Measurements from ENCODE around the gene NCOA7. TPM values are rescaled to one million over a fixed set of nuclear protein-coding genes. Genes with fewer than 3 reads are reported as not detected.

NCOA7 gene
- total RNA-seq, 2 donors from 2014 or later: 26.5 to 30.0 TPM

- no peak overlapping the region for H3K4me3 ChIP-seq
- 82 to 86% methylated on average over 3 of the region's 3 CpGs for WGBS, 2 donors
- no peaks in the 10 kb centered on the region for H3K27me3 ChIP-seq
- no peaks in the 10 kb centered on the region for H3K9me3 ChIP-seq
- TF ChIP-seq, protein P1, sequence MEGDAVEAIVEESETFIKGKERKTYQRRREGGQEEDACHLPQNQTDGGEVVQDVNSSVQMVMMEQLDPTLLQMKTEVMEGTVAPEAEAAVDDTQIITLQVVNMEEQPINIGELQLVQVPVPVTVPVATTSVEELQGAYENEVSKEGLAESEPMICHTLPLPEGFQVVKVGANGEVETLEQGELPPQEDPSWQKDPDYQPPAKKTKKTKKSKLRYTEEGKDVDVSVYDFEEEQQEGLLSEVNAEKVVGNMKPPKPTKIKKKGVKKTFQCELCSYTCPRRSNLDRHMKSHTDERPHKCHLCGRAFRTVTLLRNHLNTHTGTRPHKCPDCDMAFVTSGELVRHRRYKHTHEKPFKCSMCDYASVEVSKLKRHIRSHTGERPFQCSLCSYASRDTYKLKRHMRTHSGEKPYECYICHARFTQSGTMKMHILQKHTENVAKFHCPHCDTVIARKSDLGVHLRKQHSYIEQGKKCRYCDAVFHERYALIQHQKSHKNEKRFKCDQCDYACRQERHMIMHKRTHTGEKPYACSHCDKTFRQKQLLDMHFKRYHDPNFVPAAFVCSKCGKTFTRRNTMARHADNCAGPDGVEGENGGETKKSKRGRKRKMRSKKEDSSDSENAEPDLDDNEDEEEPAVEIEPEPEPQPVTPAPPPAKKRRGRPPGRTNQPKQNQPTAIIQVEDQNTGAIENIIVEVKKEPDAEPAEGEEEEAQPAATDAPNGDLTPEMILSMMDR (IDR thresholded peaks at IDR 0.05): no peak
- TF ChIP-seq POLR2A (IDR thresholded peaks at IDR 0.05): no peak
- H3K36me3 ChIP-seq (replicated peaks in 1 of 2; ENCODE audit: insufficient read depth in 1 of 2, low read depth in 2 of 2): no peaks in the 10 kb centered on the region
- H3K27ac ChIP-seq: no peak overlapping the region
- intact Hi-C loops (cut with DNase I): loop anchor here (10.0 kb wide), 1 partner anchor 171 kb away; no protein-coding TSS in a partner anchor
- H3K4me1 ChIP-seq: peaks cover 29% of the 10 kb centered on the region
- ATAC-seq (no peak), DNase-seq (no peak)
Observed at GRCh38 chr6:125793863-125794262, 3.1 kb downstream of the NCOA7 start.

DNA sequence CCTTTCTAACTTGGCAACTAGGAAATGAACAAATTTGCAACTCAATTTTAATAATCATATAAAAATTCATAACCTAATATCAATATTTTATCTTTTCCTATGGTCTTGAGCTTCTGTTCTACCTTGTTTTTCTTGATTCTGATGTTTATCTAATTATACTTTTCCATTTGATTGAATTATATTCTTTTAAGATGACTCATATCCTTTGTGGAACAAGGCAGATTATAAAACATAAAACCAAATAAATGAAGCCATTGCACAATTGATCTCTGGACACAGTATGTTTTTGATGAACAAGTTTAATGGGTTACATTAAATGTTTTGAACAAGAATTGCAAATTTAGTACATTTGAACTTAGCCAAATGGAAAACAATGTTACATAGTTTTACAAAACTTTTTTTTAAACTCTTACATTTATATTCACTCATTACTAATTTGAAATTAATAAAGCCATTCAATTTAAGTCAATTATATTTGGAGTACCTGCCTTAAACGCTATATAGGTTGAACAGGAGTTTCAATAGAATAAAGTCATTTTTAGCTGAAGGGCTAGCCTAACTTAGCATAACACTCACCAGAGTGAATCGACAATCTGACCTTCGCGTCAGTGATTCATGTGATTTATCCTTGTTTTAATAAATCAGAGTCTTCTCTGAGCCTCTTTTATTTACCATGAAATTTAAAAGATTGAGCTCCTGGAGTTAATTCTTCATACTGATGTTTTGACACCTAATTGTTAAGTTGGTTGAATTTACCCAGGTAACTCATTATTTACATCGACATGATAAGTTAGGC, 3.8 kb downstream of the NCOA7 start:
- DNase-seq (no peak), ATAC-seq (no peak)
- intact Hi-C loops (cut with DNase I): loop anchor here (10.0 kb wide), 1 partner anchor 170 kb away; no protein-coding TSS in a partner anchor
- no peak overlapping the region for H3K27ac ChIP-seq
- H3K9me3 ChIP-seq: no peaks in the 10 kb centered on the region
- H3K4me3 ChIP-seq: no peak overlapping the region
- H3K27me3 ChIP-seq: no peaks in the 10 kb centered on the region
- no peak for TF ChIP-seq POLR2A (IDR thresholded peaks at IDR 0.05)
- TF ChIP-seq, protein P1 (IDR thresholded peaks at IDR 0.05): no peak
- H3K36me3 ChIP-seq (replicated peaks in 1 of 2; ENCODE audit: insufficient read depth in 1 of 2, low read depth in 2 of 2): no peaks in the 10 kb centered on the region
- peaks cover 24% of the 10 kb centered on the region for H3K4me1 ChIP-seq
- 73 to 76% methylated on average over 5 of the region's 5 CpGs for WGBS, 2 donors

DNA sequence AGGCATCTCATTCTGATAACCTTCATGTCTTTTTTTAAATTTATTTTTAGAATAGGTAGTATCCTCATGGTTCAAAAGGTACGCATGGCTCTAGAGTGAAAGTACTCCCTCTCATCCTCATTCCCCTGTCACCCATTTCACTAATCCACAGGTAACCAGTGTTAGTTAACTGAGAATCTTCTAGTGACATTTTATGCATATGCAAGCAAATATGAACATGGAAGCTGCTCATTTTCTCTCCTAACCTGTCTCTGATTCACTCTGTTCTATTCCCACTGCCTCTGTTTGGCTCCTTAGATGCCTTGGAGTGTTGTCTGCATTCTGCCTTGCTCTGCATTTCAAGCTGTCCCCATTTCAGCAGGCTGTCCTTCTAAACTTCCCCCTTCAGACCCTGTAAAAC, 4.5 kb downstream of the NCOA7 start:
- TF ChIP-seq POLR2A (IDR thresholded peaks at IDR 0.05): no peak
- TF ChIP-seq, protein P1 (IDR thresholded peaks at IDR 0.05): no peak
- no peaks in the 10 kb centered on the region for H3K27me3 ChIP-seq
- no peak for ATAC-seq
- intact Hi-C loops (cut with DNase I): loop anchor here (10.0 kb wide), 1 partner anchor 170 kb away; no protein-coding TSS in a partner anchor
- H3K4me3 ChIP-seq: no peak overlapping the region
- 86 to 93% methylated on average over 1 of the region's 1 CpG for WGBS, 2 donors
- H3K36me3 ChIP-seq (replicated peaks in 1 of 2; ENCODE audit: insufficient read depth in 1 of 2, low read depth in 2 of 2): no peaks in the 10 kb centered on the region
- peaks cover 17% of the 10 kb centered on the region for H3K4me1 ChIP-seq
- no peaks in the 10 kb centered on the region for H3K9me3 ChIP-seq
- no peak overlapping the region for H3K27ac ChIP-seq
- no peak for DNase-seq

- H3K27me3 ChIP-seq: no peaks in the 10 kb centered on the region
- H3K4me1 ChIP-seq: peaks cover 5% of the 10 kb centered on the region
- H3K36me3 ChIP-seq (replicated peaks in 1 of 2; ENCODE audit: insufficient read depth in 1 of 2, low read depth in 2 of 2): no peaks in the 10 kb centered on the region
- H3K27ac ChIP-seq: no peak overlapping the region
- ATAC-seq (no peak), DNase-seq (no peak)
- no peaks in the 10 kb centered on the region for H3K9me3 ChIP-seq
- no peak overlapping the region for H3K4me3 ChIP-seq
- intact Hi-C loops (cut with DNase I): loop anchor here (10.0 kb wide), 1 partner anchor 167 kb away; no protein-coding TSS in a partner anchor
- no peak for TF ChIP-seq POLR2A (IDR thresholded peaks at IDR 0.05)
- TF ChIP-seq, protein P1 (IDR thresholded peaks at IDR 0.05): no peak
- WGBS, 2 donors: 71 to 74% methylated on average over 3 of the region's 3 CpGs
Observed at GRCh38 chr6:125797120-125797885, 6.5 kb downstream of the NCOA7 start.
